Stimulated activated CD4-positive, alpha-beta T cell treated with anti-CD3 and anti-CD28 coated beads, Interleukin-15, amount 100 ng/mL, for 24 hours (primary cell): ENCODE results near the gene C2orf81.
A peak's percentile ranks its signal among the peaks of the same experiment; 100 is the strongest.

ENCODE experiments used
- DNase-seq: peaks from one replicate; pipeline ENCODE4 v3.0.0-alpha.2; 2020

C2orf81 gene

GRCh38 chr2:74387346-74387745 is 34.1 kb downstream of the C2orf81 start:
- DNase-seq = no peak

GRCh38 chr2:74385396-74385795 is 36.0 kb downstream of the C2orf81 start:
- DNase-seq = no peak

- no peak for DNase-seq
Observed at GRCh38 chr2:74384051-74384450, 37.4 kb downstream of the C2orf81 start.

GRCh38 chr2:74383254-74383653 is 38.2 kb downstream of the C2orf81 start:
- DNase-seq = no peak

- DNase-seq = no peak
Observed at GRCh38 chr2:74381751-74382150, 39.7 kb downstream of the C2orf81 start.

GRCh38 chr2:74379851-74380789 is 41.3 kb downstream of the C2orf81 start, which contains the start of gene DCTN1:
Gene DCTN1 (minus strand): TSS chr2:74380311. CDS start chr2:74380037, 274 bp downstream.
- DNase-seq = peak; percentile 29

GRCh38 chr2:74378007-74378406 is 43.4 kb downstream of the C2orf81 start:
- DNase-seq = no peak

- no peak for DNase-seq
Observed at GRCh38 chr2:74375838-74376237, 45.6 kb downstream of the C2orf81 start.

- DNase-seq = no peak
Observed at GRCh38 chr2:74374509-74375205, 46.8 kb downstream of the C2orf81 start.

- DNase-seq = no peak
Observed at GRCh38 chr2:74373985-74374384, 47.4 kb downstream of the C2orf81 start.

GRCh38 chr2:74373221-74373676 is 48.2 kb downstream of the C2orf81 start:
- no peak for DNase-seq

- no peak for DNase-seq
Observed at GRCh38 chr2:74372674-74373073, 48.7 kb downstream of the C2orf81 start.

GRCh38 chr2:74371421-74371820 is 50.0 kb downstream of the C2orf81 start:
- no peak for DNase-seq

- no peak for DNase-seq
Observed at GRCh38 chr2:74369976-74370375, 51.4 kb downstream of the C2orf81 start.

GRCh38 chr2:74368499-74368898 is 52.9 kb downstream of the C2orf81 start:
- DNase-seq = no peak

- no peak for DNase-seq
Observed at GRCh38 chr2:74367789-74368188, 53.6 kb downstream of the C2orf81 start.

- DNase-seq = no peak
Observed at GRCh38 chr2:74366036-74366435, 55.4 kb downstream of the C2orf81 start.

- DNase-seq = no peak
Observed at GRCh38 chr2:74364533-74365505, 56.6 kb downstream of the C2orf81 start.
